BJ (cell line): ENCODE measurements around the gene RPS6KL1. TPM values are rescaled to one million over a fixed set of nuclear protein-coding genes. Genes with fewer than 3 reads are reported as not detected.

Experiments used
- CTCF ChIA-PET: fragments of 350-600 bp; formaldehyde crosslinking; extraction: SDS; loops from one replicate; lab custom pipeline; 2021; ENCODE audit warnings: antibody characterized with exemption, inconsistent platforms; lab: Yijun Ruan, JAX
- POLR2A ChIA-PET: fragments of 300-600 bp; sonication (Branson Sonifier 250); formaldehyde crosslinking; extraction: SDS; loops from one replicate; lab custom pipeline; 2021; ENCODE audit warnings: antibody characterized with exemption; lab: Charles Lee
- DNase-seq: peaks from one replicate; pipeline ENCODE4 v3.0.0-alpha.2; 2011; ENCODE audit warnings: low read depth
- H3K27me3 ChIP-seq: 2 replicates; pipeline ENCODE4 v1.6.0; 2011; ENCODE audit warnings: low read length; ENCODE audit not compliant: control insufficient read depth, insufficient read depth
- H3K36me3 ChIP-seq: 2 replicates; pipeline ENCODE4 v1.5.1; 2011; ENCODE audit warnings: low read length; ENCODE audit not compliant: control insufficient read depth, insufficient read depth
- H3K4me3 ChIP-seq: 2 replicates; pipeline ENCODE4 v1.5.1; 2011; ENCODE audit warnings: low read depth, mild to moderate bottlenecking, control low read depth, low read length
- polyA plus RNA-seq: library from polyadenylated mRNA; depleted of rRNA; stranded (reverse); fragments of >200 nt; gene quantifications from 2 replicates; pipeline ENCODE4 v1.2.3, GENCODE V29; 2011
- TF ChIP-seq, protein P1 (sequence below): IDR thresholded peaks from 2 replicates; pipeline ENCODE4 v1.5.1; 2011; ENCODE audit warnings: low read depth, mild to moderate bottlenecking, control low read depth, inconsistent platforms, low read length, moderate library complexity; ENCODE audit not compliant: insufficient read depth

RPS6KL1 gene
- polyA plus RNA-seq, 1 experiment = 2.8 TPM

DNA sequence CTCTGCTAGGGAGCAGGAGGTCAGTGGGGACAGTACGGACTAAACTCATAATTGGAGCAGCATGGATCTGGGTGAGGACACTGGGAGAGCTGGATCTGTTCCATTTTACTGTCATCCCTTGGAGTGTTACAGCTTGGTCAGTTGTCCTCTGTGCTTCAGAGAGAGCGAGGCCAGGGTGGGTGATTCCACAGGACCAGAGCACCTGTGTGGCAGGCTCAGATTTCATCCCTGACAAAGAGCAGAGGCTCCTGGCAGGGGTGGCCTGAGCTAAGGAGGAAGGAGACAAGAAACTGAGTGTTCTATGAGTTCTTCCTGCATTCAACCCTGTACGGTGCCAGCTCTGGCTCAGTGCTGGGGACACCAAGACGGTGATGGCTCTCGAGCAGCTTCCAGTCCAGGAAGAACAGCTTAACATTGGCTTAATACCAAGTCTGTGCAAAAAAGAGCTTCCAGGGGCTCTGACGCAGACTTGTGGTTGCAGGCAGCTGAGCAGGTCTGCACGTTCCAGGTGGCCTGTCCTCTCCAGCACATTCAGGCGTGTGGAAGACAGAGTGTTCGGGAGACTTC, 40.7 kb upstream of the RPS6KL1 start:
- H3K36me3 ChIP-seq = no peaks in the 10 kb centered on the region
- DNase-seq = no peak
- H3K4me3 ChIP-seq = no peak overlapping the region
- ChIA-PET CTCF (interaction anchor here (0.5 to 3.0 kb wide), 4 partner anchors 15 to 58 kb away, joined by 3 to 14 read pairs (median 7); no protein-coding TSS in a partner anchor), POLR2A (interaction anchor here (0.6 kb wide), 1 partner anchor 163 kb away, joined by 3 read pairs; no protein-coding TSS in a partner anchor)
- TF ChIP-seq, protein P1, sequence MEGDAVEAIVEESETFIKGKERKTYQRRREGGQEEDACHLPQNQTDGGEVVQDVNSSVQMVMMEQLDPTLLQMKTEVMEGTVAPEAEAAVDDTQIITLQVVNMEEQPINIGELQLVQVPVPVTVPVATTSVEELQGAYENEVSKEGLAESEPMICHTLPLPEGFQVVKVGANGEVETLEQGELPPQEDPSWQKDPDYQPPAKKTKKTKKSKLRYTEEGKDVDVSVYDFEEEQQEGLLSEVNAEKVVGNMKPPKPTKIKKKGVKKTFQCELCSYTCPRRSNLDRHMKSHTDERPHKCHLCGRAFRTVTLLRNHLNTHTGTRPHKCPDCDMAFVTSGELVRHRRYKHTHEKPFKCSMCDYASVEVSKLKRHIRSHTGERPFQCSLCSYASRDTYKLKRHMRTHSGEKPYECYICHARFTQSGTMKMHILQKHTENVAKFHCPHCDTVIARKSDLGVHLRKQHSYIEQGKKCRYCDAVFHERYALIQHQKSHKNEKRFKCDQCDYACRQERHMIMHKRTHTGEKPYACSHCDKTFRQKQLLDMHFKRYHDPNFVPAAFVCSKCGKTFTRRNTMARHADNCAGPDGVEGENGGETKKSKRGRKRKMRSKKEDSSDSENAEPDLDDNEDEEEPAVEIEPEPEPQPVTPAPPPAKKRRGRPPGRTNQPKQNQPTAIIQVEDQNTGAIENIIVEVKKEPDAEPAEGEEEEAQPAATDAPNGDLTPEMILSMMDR = no peak
- H3K27me3 ChIP-seq = no peaks in the 10 kb centered on the region

DNA sequence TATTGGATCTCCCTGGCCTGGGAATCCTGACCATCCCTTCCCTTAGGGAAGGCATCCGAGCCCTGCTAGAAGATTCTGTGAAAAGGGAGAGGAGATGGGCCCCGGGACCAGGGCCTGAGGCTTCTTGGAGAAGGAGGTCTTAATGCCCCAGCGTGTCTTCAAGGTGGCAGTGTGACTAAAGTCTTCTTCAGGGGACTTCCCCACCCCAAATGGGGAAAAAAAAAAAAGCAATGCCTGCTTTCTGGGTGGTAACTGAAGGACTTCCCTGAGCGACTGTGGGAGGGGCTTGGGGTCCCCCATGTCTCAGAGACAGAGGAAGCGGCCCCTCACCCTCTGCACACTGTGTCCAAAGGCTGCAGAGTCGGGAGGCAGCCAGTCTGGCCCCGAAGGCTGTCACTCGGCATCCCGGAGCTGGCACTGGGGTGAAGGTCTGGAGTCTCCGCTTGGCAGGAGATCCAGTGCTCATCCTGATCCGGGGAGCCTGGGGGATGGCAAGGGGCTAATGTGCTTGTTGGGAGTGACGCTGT, 40.2 kb upstream of the RPS6KL1 start:
- no peak overlapping the region for H3K4me3 ChIP-seq
- TF ChIP-seq, protein P1 = no peak
- ChIA-PET CTCF (interaction anchor here (2.5 to 3.0 kb wide), 2 partner anchors 16 kb away, joined by 7 to 14 read pairs; no protein-coding TSS in a partner anchor), POLR2A (no interaction called here)
- H3K36me3 ChIP-seq = no peaks in the 10 kb centered on the region
- H3K27me3 ChIP-seq = no peaks in the 10 kb centered on the region
- no peak for DNase-seq

DNA sequence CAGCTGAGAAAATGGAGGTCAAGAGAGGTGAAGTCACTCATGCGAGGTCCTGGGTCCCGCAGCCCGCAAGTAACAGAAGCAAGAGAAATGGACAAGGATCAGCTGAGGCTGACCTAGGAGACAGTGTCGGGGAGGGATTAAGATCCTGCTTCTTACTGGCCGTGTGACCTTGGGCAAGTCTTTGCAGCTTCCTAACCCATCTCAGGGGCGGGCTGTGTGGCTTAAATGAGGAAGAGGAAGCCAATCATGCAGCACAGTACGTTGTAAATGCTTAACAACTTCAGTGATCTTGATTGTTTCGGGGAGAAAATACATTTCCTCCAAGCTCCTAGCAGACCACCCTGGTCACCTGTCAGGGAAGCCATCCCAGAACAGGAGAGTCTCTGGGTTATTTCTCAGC, 39.4 kb upstream of the RPS6KL1 start:
- Histone ChIP-seq H3K36me3 (no peaks in the 10 kb centered on the region), H3K27me3 (no peaks in the 10 kb centered on the region; the same call in 1 of the 2 replicates), H3K4me3 (no peak overlapping the region)
- TF ChIP-seq, protein P1 = no peak
- no peak for DNase-seq
- CTCF ChIA-PET = interaction anchor here (2.5 kb wide), 1 partner anchor 126 kb away, joined by 8 read pairs; no protein-coding TSS in a partner anchor
- POLR2A ChIA-PET = no interaction called here

DNA sequence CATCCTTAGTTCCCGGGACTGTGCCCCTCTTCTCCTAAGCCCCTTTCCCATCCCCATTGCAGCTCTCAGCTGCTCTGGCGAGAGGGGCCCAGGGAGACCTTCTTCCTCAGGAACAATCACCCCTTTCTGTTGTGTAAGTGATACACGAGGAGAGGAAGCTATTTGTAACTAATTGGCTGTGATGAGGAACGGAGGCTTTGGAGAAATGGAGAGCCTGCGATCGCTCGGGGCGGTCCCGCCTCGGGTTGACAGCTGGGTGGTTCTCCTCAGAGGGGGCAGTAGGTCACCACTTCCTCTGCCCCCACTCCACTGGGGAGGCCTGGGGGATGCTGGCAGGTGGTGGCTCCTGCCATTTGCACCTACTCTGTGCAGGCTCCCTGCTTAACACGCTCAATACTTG, 39.0 kb upstream of the RPS6KL1 start:
- Histone ChIP-seq H3K27me3 (no peaks in the 10 kb centered on the region; the same call in 1 of the 2 replicates), H3K4me3 (no peak overlapping the region), H3K36me3 (no peaks in the 10 kb centered on the region)
- DNase-seq = no peak
- POLR2A ChIA-PET = no interaction called here
- CTCF ChIA-PET = interaction anchor here (1.0 to 2.5 kb wide), 2 partner anchors 15 to 127 kb away, joined by 3 to 8 read pairs; no protein-coding TSS in a partner anchor
- TF ChIP-seq, protein P1 = no peak

DNA sequence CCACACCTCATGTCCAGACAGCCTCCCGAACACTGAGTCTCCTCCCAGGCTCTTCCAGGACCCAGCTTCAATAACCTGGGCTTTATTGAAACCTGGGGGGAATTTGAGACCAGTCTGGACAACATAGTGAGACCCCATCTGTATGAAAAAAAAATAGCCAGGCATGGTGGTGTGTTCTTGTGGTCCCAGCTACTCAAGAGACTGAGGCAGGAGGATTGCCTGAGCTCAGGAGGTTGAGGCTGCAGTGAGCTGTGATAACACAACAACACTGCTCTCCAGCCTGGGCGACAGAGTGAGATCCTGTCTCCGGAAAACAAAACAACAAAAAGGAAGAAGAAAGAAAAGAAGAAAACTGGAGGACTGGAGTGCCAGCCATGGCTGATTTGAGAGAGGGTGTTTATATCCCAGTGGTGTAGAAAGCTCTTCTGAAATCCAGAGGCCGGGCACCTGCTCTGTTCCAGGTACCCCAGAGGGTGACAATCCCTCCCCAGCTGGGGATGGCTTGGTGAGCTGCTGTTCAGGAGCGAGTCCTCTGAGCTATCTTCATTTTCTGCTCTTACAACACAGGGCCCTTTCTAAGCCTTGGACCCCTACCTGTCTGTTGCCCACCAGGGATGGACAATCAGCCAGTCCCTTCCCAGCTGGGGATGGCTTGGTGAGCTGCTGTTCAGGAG, 38.3 kb upstream of the RPS6KL1 start:
- CTCF ChIA-PET = interaction anchor here (1.0 to 2.5 kb wide), 2 partner anchors 14 to 127 kb away, joined by 3 to 8 read pairs; no protein-coding TSS in a partner anchor
- POLR2A ChIA-PET = no interaction called here
- H3K36me3 ChIP-seq = no peaks in the 10 kb centered on the region
- TF ChIP-seq, protein P1 = no peak
- no peaks in the 10 kb centered on the region; the same call in 1 of the 2 replicates for H3K27me3 ChIP-seq
- DNase-seq = no peak
- H3K4me3 ChIP-seq = no peak overlapping the region
